Stimulated activated naive CD8-positive, alpha-beta T cell treated with anti-CD3 and anti-CD28 coated beads, Interleukin-15, Interleukin-2, amounts not matched to agents 100 U/mL and 50 U/mL, for 24 hours (primary cell): ENCODE results near the gene APOL2.
"Not testable (repeated sequence)": the region's sequence is repeated elsewhere in the genome, so short reads cannot be mapped to it uniquely, and the experiment has no call there.

Experiments
- ATAC-seq: fragments of 150-1000 bp; cut with Tn5 transposase; one replicate; pipeline ENCODE4 v1.10.0; 2021
- DNase-seq: peaks from one replicate; pipeline ENCODE4 v3.0.0; 2021

APOL2 gene, protein sequence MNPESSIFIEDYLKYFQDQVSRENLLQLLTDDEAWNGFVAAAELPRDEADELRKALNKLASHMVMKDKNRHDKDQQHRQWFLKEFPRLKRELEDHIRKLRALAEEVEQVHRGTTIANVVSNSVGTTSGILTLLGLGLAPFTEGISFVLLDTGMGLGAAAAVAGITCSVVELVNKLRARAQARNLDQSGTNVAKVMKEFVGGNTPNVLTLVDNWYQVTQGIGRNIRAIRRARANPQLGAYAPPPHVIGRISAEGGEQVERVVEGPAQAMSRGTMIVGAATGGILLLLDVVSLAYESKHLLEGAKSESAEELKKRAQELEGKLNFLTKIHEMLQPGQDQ

DNA sequence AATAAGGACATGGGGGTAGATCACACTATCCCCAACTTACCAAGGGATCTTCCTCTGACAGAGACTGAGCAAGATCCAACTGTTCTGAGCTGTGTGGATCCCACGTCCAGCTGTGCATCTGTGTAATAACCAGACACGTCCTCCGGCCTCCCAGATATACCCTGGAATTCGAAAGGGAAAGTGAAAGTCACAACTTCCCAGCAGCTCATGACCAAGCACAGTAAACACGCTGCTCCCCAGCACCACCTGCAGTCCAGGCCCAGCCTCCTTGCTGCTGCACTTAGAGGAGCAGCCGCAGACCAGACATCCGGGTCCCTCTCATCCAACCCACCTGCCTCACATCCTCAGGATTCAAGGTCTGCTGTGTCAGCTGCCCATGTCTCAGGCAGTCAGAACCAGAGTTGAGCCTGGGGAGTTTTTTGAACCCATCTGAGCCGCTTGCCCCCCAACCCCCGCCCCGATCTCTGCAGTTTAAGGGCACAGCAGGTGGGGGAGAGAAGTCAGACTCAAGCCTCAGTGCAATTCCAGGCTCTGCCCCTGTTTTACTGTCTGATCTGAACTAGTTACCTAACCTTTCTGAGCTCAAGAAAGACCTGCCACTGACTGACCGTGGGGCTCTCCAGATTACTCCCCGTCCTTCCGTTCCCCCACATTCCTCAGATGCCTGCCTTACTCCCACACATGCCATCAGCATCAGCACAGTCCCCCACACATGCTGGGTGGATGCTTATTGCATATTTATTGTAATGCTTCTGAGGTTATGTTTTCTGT lies at the start of gene APOL2:
APOL2 (minus strand) TSS at position 127 of the 771 bp plus-strand sequence. CDS start 6,365 bp downstream, outside the sequence.
- ATAC-seq (peak; percentile 97), DNase-seq (peak; percentile 83)

DNA sequence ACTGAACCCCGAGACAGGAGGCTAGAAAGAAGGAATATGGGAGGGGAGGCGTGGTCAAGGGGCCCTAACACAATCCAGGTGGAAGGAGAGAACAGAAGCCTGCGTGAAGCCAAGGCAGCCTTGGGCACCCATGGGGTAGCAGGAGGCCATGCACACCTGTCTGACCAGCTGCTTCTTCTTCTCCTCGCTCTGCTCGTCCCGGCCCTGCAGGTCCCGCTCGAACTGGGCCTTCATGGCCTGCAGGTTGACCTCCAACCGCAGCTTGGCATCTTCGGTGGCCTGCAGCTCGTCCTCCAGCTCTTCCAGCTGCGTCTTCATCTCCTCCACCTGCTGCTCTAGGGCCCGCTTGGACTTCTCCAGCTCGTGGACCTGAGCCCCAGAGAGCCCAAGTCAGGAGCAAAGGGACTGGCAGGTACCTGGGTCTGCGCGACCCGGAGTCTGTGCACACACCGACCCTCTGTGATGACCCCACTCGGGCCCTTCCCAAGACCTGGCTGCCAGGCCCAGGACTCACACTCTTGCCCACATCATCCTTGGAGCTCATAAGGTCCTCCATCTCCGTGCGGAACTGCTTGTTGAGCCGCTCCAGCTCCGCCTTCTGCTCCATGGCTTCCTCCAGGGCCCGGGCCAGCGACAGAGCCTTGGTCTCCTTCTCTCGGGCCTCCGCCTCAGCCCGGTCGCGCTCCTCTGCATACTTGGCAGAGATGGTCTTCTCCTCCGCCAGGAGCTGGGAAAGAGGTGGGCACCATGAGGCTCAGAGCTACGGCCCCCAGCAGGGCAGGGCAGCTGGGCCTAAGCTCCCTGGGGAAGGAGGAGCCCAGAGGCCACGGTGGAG lies 49.5 kb upstream of the APOL2 start:
- no peak for ATAC-seq
- DNase-seq, result no peak

DNA sequence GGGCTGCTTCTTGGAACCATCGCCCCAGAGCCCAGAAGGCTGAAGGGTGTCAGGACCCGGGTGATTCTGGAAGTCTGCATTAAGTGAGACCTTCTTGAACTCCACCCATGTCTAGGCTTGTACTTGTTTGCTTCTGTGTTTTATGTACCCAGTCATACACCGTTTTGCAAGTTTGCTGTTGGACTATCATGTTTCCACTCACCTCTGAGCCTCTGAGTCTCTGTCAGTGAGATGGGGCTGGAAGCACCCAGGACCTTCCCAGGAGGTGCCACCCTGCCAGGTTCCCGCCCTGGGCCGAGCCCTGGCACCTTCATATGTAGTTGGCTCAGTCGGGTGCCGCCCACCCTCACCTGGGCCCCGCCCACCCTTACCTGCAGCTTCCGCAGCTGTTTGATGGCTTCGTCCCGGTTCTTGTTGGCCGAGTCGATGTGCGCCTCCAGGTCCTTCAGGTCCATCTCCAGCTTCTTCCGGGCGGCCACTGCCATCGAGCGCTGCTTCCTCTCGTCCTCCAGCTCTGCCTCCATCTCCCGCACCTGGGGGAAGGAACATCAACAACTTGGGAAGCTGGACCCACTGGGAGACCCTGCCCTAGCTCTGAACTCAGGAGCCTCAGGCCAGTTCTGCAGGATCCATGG lies 48.7 kb upstream of the APOL2 start:
- ATAC-seq, result no peak
- no peak for DNase-seq

DNA sequence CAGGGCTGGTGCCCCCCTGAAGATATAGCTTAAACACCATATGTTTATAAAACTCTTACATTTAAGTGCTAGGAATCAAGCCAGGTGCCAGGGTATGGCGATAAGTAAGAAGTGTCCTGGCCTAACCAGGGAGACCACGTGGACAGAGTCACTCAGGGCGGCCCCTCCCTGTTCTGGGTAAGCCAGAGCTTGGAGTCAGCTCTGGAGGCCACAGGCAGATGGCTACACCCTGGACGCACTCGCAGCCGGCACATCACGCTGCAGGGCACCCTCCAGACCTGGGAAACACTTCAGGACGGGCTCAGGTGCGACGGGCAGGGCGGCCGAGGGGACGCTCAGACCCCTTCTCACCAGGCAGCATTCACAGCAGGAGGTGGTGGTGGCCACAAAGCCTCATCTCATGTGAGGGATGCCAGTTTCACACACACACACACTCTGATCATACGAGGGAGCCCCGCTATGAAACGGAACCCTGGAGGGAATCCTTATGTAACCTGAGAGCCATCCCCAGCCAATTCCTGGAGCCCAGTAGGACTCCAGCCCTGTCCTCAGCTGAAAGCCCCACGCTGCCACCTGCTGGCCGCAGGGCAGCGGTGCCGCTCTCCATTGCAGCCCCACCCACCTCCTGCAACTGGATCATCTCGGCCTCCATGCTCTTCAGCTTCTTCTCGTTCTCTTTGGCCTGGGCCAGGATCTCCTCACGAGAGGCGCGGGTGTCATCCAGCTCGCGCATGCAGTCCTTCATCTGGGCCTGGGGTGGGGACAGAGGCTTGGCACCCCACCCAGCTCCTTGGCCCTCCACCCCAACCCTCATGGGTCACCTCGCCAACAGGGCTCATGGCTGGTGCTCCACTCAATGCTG lies 47.0 kb upstream of the APOL2 start:
- DNase-seq, result peak; percentile 78
- peak; percentile 78 for ATAC-seq

- DNase-seq (no peak), ATAC-seq (no peak)
Observed at GRCh38 chr22:36285545-36285944, 46.2 kb upstream of the APOL2 start.

DNA sequence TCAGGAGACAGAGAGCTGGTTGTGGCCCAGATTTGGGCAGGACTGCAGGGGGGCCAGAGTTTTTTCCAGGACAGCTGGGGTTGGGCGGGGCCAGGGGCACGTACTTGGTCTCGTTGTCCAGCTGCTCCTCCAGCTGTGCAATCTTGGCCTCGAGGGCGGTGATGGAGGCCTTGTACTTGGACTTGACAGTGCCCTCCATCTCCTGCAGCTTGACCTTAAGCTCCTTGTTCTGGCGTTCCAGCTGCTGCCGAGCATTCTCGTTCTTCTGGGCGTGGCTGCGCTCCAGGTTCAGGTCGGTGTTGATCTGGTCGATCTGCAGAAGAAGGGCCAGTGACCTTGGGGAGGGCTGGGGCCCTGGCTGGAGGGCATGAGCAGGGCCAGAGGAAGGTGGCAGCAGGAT lies 45.7 kb upstream of the APOL2 start:
- ATAC-seq (no peak), DNase-seq (no peak)

DNA sequence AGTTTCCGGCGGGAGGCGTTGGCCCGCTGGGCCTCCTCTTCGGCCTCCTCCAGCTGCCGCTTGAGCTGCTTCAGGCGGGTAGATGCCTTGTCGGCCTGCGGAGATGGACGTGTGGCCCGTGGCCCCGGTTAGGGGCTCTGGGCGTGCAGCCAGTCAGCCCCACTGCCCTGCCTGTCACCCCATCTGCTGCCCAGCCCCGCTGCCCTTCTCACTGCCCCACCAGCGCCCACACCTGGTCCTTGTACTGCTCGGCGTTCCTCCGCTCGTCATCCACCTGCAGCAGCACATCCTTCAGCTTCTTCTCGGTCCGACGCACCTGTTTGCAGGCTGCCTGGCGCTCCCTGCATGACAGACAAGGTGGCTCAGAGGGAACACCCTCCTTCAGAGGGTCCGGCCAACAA lies 44.8 kb upstream of the APOL2 start:
- no peak for DNase-seq
- peak; percentile 8 for ATAC-seq

DNA sequence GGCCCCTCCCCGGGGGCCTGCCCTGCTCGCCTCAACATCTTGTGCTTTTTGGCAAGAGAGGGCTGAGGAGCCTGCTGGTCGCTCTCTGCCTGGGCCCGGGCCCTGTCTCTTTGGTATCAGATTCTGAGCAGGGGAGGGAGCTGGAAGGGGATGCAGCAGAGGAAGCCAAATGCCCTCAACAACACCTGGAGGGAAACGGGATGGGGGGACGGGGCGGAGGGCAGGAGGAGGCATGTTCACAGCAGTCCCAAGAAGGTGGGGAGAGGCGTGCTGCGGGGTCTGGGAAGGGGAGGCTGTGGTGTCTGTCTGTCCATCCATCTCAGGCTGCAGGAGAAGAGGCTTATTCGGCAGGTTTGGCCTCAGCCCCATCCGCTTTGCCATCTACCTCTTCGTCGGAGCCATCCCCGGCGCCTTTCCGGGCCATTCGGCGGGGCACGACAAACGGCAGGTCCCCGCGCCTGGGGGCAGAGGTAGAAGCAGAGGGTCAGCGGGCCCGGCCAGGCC lies 43.1 kb upstream of the APOL2 start:
- no peak for ATAC-seq
- DNase-seq, result no peak

GRCh38 chr22:36281781-36282327 lies 42.5 kb upstream of the APOL2 start:
- no peak for ATAC-seq
- DNase-seq, result no peak

- DNase-seq, result no peak
- no peak for ATAC-seq
Observed at GRCh38 chr22:36280379-36280778, 41.1 kb upstream of the APOL2 start.

- no peak for DNase-seq
- no peak for ATAC-seq
Observed at GRCh38 chr22:36279219-36279666, 39.9 kb upstream of the APOL2 start.

DNA sequence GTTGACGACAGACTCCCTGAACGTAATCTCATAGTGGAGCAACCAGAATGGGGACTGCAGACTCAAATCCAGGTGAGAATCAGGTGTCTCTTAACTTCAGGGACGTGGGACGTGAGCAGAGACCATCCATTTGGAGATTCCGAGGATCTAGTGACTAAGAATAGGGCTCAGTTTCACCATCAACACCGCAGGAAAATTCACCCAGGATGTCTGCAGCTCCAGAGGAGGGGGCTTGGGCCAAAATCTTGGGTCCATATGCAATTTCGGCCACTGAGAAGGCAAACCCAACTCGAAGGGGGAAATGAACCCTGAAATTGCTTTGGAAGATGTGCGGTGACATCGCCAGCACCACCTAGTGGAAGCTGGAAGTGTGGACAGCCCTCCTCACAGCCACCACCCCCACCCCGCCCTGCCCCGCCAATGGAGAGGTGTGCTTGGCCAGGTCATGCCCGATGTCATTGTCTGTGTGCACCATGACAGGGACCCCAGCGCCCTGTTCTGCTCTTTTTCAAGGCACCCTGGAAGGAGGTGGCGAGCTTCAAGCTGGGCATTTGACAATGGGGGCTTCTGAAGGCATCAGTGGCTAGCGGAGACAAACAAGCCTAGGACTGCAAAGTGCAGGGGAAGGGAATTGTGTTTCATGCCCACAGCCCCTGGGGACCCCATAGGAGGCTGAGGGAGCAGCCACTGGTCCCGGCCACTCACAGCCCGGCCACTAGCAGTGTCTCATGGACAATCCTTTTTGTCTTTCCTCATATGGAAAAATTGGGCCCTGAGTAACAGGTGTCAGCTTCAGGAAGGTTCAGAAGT lies 38.4 kb upstream of the APOL2 start:
- peak; percentile 73 for DNase-seq

DNA sequence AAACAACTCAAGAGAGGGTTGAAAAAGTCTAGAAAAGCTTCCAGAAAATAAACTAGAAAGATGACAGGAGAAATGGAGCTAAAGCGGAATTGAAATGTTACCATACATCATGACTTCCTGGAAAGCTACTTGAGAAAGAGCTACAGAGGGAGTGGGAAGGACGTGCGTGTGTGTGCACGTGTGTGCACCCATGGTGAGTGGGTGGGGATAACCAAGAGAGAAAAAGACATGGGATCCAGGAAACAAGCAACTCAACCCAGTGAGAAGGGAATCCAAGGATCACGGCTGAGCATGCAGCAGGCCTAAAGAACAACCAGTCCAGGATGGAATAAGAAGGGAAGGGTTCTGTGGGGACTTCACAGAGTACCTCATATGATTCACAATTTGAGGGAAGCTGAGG lies 35.2 kb upstream of the APOL2 start:
- ATAC-seq (no peak), DNase-seq (no peak)

More for the DNA sequence above, 38.4 kb upstream of the APOL2 start:
- peak; percentile 82 for ATAC-seq

DNA sequence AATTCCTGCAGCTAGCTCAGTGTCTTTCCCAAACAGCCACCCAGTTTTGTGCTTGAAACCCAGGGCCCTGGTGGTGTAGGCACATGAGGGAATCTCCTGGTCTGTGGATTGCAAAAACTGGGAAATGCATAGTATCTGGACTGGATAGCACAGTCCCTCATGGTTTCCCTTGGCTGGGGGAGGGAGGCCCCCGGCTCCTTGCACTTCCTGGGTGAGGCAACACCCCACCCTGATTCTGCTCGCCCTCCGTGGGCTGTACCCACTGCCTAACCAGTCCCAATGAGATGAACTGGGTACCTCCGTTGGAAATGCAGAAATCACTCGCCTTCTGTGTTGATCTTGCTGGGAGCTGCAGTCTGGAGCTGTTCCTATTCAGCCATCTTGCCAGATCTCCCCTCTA lies 32.6 kb upstream of the APOL2 start:
- not testable (repeated sequence) for ATAC-seq, DNase-seq

GRCh38 chr22:36271231-36271630 lies 31.9 kb upstream of the APOL2 start:
- not testable (repeated sequence) for DNase-seq, ATAC-seq

GRCh38 chr22:36267896-36268485 lies 28.7 kb upstream of the APOL2 start:
- no peak for ATAC-seq
- no peak for DNase-seq

GRCh38 chr22:36267058-36267457 lies 27.7 kb upstream of the APOL2 start:
- DNase-seq (no peak), ATAC-seq (no peak)

GRCh38 chr22:36263886-36264664 lies 24.7 kb upstream of the APOL2 start:
- not testable (repeated sequence) for DNase-seq, ATAC-seq
